Neural cell (in vitro differentiated cells): ENCODE results near the gene TENT4A. TPM values are rescaled to one million over a fixed set of nuclear protein-coding genes. Genes with fewer than 3 reads are reported as not detected.

Experiments used
- H2AFZ ChIP-seq: fragments of 200-600, 300-800 bp; sonication (generic), shearing (Covaris generic); 2 replicates; pipeline ENCODE4 v1.6.0; 2014; ENCODE audit warnings: low read depth, mild to moderate bottlenecking, antibody characterized with exemption, low read length, moderate library complexity
- H3F3A ChIP-seq: fragments of 200-600 bp; shearing (Covaris generic); 2 replicates; pipeline ENCODE4 v1.6.1; 2016; ENCODE audit warnings: mild to moderate bottlenecking, moderate library complexity, mixed read lengths, antibody characterized with exemption, low read length; ENCODE audit not compliant: insufficient read depth, poor library complexity, severe bottlenecking
- H3K27ac ChIP-seq: fragments of 200-600, 300-800 bp; sonication (generic), shearing (Covaris generic); 2 replicates; pipeline ENCODE4 v1.5.1; 2014; ENCODE audit warnings: mild to moderate bottlenecking, low read length, moderate library complexity
- H3K27me3 ChIP-seq: fragments of 300-800, 200-600 bp; sonication (generic), shearing (Covaris generic); 2 replicates; pipeline ENCODE4 v1.6.0; 2014; ENCODE audit warnings: mild to moderate bottlenecking, low read depth, low read length, moderate library complexity; ENCODE audit not compliant: insufficient read depth
- H3K36me3 ChIP-seq: fragments of 300-800, 200-600 bp; sonication (generic), shearing (Covaris generic); 2 replicates; pipeline ENCODE4 v1.5.1; 2014; ENCODE audit warnings: mild to moderate bottlenecking, antibody characterized with exemption, low read length, moderate library complexity; ENCODE audit not compliant: insufficient read depth
- H3K4me2 ChIP-seq: fragments of 300-800, 200-600 bp; sonication (generic), shearing (Covaris generic); 2 replicates; pipeline ENCODE4 v1.6.0; 2014; ENCODE audit warnings: mild to moderate bottlenecking, low read length
- H3K4me3 ChIP-seq: fragments of 300-800, 200-600 bp; sonication (generic), shearing (Covaris generic); 2 replicates; pipeline ENCODE4 v1.5.1; 2014; ENCODE audit warnings: mild to moderate bottlenecking, low read length, moderate library complexity
- H3K79me2 ChIP-seq: fragments of 200-600 bp; shearing (Covaris generic); replicated peaks from 2 replicates; pipeline ENCODE4 v1.6.0; 2014; ENCODE audit warnings: mild to moderate bottlenecking, low read length, moderate library complexity; ENCODE audit not compliant: insufficient read depth
- H3K9ac ChIP-seq: fragments of 300-800, 200-600 bp; sonication (generic), shearing (Covaris generic); 2 replicates; pipeline ENCODE4 v1.6.1; 2016; ENCODE audit warnings: mild to moderate bottlenecking, low read length, mixed read lengths
- H3K9me2 ChIP-seq: fragments of 200-600 bp; shearing (Covaris generic); 2 replicates; pipeline ENCODE4 v1.6.1; 2016; ENCODE audit warnings: mild to moderate bottlenecking, low read length, mixed read lengths; ENCODE audit not compliant: insufficient read depth
- H3K9me3 ChIP-seq: fragments of 200-600, 300-800 bp; sonication (generic), shearing (Covaris generic); 2 replicates; pipeline ENCODE4 v1.6.1; 2016; ENCODE audit warnings: mild to moderate bottlenecking, mixed run types, low read length, moderate library complexity, mixed read lengths
- H4K20me1 ChIP-seq: fragments of 200-600 bp; shearing (Covaris generic); 2 replicates; pipeline ENCODE4 v1.6.1; 2016; ENCODE audit warnings: mild to moderate bottlenecking, mixed run types; ENCODE audit not compliant: insufficient read depth
- EP300 ChIP-seq: fragments of 450-650 bp; conservative IDR thresholded peaks from 2 replicates; pipeline ENCODE4 v1.6.1; 2014; ENCODE audit warnings: antibody characterized with exemption, mild to moderate bottlenecking, moderate library complexity; ENCODE audit not compliant: poor library complexity, severe bottlenecking
- EZH2 ChIP-seq: fragments of 200-600, 300-800 bp; shearing (Covaris generic), sonication (generic); IDR thresholded peaks from 2 replicates; pipeline ENCODE4 v1.6.1; 2014; ENCODE audit warnings: antibody characterized with exemption, low read length, borderline replicate concordance, mild to moderate bottlenecking; ENCODE audit not compliant: insufficient read depth, poor library complexity, severe bottlenecking
- MXI1 ChIP-seq: fragments of 450-650 bp; conservative IDR thresholded peaks from 2 replicates; pipeline ENCODE4 v1.6.1; 2014; ENCODE audit warnings: antibody characterized with exemption, mild to moderate bottlenecking; ENCODE audit not compliant: poor library complexity, severe bottlenecking
- POLR2AphosphoS5 ChIP-seq: IDR thresholded peaks from 2 replicates; pipeline ENCODE4 v1.6.1; 2012
- RAD21 ChIP-seq: fragments of 450-650 bp; conservative IDR thresholded peaks from 2 replicates; pipeline ENCODE4 v1.6.1; 2014; ENCODE audit warnings: antibody characterized with exemption, mild to moderate bottlenecking, moderate library complexity
- SMC3 ChIP-seq: fragments of 450-650 bp; conservative IDR thresholded peaks from 2 replicates; pipeline ENCODE4 v1.6.1; 2014; ENCODE audit warnings: antibody characterized with exemption, mild to moderate bottlenecking, moderate library complexity; ENCODE audit not compliant: poor library complexity
- TAF1 ChIP-seq: IDR thresholded peaks from 2 replicates; pipeline ENCODE4 v1.6.1; 2012; ENCODE audit warnings: low read depth
- polyA plus RNA-seq: library from polyadenylated mRNA; depleted of rRNA; stranded (reverse); fragments of >200 nt; gene quantifications from 2 replicates; pipeline ENCODE4 v1.2.3, GENCODE V29; 2014
- TF ChIP-seq, protein P1 (sequence below): IDR thresholded peaks from 2 replicates; pipeline ENCODE4 v1.6.1; 2012; ENCODE audit warnings: borderline replicate concordance
- TF ChIP-seq, protein P2 (sequence below): fragments of 450-650 bp; IDR thresholded peaks from 2 replicates; pipeline ENCODE4 v1.5.1; 2014; ENCODE audit warnings: antibody characterized with exemption, mild to moderate bottlenecking, moderate library complexity; ENCODE audit not compliant: poor library complexity, severe bottlenecking

TENT4A gene
- polyA plus RNA-seq, 1 donor from 2014 or later = 12.1 TPM

DNA sequence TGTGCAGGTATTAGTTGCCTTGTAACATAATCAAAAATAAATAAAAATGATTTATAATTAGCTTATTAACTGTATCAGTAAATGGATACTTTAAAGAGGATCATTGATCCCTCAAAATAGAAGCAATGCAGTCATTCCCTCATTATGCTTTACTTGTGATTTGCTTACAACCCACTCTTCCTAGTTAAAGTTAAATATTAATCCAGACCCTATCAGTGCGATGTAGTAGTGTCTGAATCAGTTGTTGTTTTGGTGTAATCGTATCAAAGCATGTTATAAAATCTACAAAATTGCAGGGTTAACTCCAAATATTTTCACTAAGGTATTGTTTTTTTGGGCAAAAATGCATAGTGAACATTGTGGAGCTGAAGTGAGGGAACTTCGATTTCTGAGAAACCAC, 17.6 kb downstream of the TENT4A start:
- Histone ChIP-seq H3K27me3 (no peaks in the 10 kb centered on the region), H3K27ac (no peak overlapping the region), H3K36me3 (no peaks in the 10 kb centered on the region), H2AFZ (no peak overlapping the region), H3K4me3 (no peak overlapping the region), H3K4me2 (no peak overlapping the region), H4K20me1 (peaks cover 18% of the 10 kb centered on the region), H3K9ac (no peak overlapping the region), H3K9me2 (no peaks in the 10 kb centered on the region), H3F3A (no peaks in the 10 kb centered on the region), H3K79me2 (peaks cover 74% of the 10 kb centered on the region), H3K9me3 (no peaks in the 10 kb centered on the region)
- TF ChIP-seq EP300 (no peak), POLR2AphosphoS5 (no peak), MXI1 (no peak), RAD21 (no peak), SMC3 (no peak), EZH2 (no peak), TAF1 (no peak)
- TF ChIP-seq, protein P1, sequence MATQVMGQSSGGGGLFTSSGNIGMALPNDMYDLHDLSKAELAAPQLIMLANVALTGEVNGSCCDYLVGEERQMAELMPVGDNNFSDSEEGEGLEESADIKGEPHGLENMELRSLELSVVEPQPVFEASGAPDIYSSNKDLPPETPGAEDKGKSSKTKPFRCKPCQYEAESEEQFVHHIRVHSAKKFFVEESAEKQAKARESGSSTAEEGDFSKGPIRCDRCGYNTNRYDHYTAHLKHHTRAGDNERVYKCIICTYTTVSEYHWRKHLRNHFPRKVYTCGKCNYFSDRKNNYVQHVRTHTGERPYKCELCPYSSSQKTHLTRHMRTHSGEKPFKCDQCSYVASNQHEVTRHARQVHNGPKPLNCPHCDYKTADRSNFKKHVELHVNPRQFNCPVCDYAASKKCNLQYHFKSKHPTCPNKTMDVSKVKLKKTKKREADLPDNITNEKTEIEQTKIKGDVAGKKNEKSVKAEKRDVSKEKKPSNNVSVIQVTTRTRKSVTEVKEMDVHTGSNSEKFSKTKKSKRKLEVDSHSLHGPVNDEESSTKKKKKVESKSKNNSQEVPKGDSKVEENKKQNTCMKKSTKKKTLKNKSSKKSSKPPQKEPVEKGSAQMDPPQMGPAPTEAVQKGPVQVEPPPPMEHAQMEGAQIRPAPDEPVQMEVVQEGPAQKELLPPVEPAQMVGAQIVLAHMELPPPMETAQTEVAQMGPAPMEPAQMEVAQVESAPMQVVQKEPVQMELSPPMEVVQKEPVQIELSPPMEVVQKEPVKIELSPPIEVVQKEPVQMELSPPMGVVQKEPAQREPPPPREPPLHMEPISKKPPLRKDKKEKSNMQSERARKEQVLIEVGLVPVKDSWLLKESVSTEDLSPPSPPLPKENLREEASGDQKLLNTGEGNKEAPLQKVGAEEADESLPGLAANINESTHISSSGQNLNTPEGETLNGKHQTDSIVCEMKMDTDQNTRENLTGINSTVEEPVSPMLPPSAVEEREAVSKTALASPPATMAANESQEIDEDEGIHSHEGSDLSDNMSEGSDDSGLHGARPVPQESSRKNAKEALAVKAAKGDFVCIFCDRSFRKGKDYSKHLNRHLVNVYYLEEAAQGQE = no peak
- TF ChIP-seq, protein P2, sequence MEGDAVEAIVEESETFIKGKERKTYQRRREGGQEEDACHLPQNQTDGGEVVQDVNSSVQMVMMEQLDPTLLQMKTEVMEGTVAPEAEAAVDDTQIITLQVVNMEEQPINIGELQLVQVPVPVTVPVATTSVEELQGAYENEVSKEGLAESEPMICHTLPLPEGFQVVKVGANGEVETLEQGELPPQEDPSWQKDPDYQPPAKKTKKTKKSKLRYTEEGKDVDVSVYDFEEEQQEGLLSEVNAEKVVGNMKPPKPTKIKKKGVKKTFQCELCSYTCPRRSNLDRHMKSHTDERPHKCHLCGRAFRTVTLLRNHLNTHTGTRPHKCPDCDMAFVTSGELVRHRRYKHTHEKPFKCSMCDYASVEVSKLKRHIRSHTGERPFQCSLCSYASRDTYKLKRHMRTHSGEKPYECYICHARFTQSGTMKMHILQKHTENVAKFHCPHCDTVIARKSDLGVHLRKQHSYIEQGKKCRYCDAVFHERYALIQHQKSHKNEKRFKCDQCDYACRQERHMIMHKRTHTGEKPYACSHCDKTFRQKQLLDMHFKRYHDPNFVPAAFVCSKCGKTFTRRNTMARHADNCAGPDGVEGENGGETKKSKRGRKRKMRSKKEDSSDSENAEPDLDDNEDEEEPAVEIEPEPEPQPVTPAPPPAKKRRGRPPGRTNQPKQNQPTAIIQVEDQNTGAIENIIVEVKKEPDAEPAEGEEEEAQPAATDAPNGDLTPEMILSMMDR = no peak

DNA sequence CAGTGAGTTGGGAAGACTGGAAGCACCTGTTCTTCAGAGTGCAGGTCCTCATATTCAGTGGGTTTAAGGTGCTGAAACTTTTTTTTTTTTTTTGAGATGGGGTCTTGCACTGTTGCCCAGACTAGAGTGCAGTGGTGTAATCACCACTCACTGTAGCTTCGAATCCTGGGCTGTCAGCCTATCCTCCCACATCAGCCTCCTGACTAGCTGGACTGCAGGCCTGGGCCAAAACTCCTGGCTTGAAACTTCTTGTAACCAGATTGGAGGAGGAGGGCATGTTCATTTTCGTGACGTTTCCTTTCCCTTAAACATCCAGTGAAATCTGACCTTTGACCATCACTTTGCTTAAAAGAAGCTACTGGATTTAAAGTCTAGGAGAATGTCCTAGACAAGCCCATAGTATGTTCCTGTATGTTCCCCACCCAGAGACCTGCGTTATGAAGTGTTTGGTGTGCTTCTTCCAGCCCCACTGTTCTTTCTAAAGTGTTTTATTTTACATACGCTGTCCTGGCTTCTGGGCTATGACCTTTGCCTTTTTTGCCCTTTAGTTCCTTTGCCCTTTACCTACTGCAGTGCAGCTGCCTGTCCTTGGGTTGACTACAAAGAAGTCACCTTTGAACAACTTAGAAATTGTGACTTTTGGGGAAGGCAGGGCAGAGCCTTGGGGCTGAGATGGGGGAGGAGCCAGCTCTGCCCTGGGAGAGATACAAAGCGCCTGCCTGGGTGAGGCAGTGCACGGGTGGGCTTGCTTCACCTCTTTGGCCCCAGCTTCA, 18.4 kb downstream of the TENT4A start:
- Histone ChIP-seq H3K27ac (no peak overlapping the region), H3K27me3 (no peaks in the 10 kb centered on the region), H4K20me1 (peaks cover 18% of the 10 kb centered on the region), H3F3A (no peaks in the 10 kb centered on the region), H3K9me3 (no peaks in the 10 kb centered on the region), H2AFZ (no peak overlapping the region), H3K4me2 (no peak overlapping the region), H3K79me2 (peaks cover 70% of the 10 kb centered on the region), H3K4me3 (no peak overlapping the region), H3K36me3 (no peaks in the 10 kb centered on the region), H3K9me2 (no peaks in the 10 kb centered on the region), H3K9ac (no peak overlapping the region)
- no peak for TF ChIP-seq POLR2AphosphoS5
- no peak for TF ChIP-seq MXI1
